IPS-18a (cell line): ENCODE data around the gene BCAS1.
"Not testable (repeated sequence)": the region's sequence is repeated elsewhere in the genome, so short reads cannot be mapped to it uniquely, and the experiment has no call there.

ENCODE experiments used
- H3K27ac ChIP-seq: one replicate; pipeline ENCODE4 v1.5.1; 2013; ENCODE audit warnings: low read length
- H3K27me3 ChIP-seq: one replicate; pipeline ENCODE4 v1.6.1; 2013; ENCODE audit warnings: mild to moderate bottlenecking, low read length; ENCODE audit not compliant: control insufficient read depth, insufficient read depth
- H3K36me3 ChIP-seq: one replicate; pipeline ENCODE4 v1.6.1; 2013; ENCODE audit warnings: low read depth, low read length; ENCODE audit not compliant: control insufficient read depth
- H3K4me1 ChIP-seq: one replicate; pipeline ENCODE4 v1.6.1; 2013; ENCODE audit warnings: low read depth, low read length; ENCODE audit not compliant: control insufficient read depth
- H3K4me3 ChIP-seq: one replicate; pipeline ENCODE4 v1.5.1; 2013; ENCODE audit warnings: low read length
- H3K9ac ChIP-seq: one replicate; pipeline ENCODE4 v1.6.1; 2013; ENCODE audit warnings: mild to moderate bottlenecking, low read length, moderate library complexity
- H3K9me3 ChIP-seq: one replicate; pipeline ENCODE4 v1.6.1; 2013; ENCODE audit warnings: low read depth, low read length; ENCODE audit not compliant: control insufficient read depth

Gene BCAS1

DNA sequence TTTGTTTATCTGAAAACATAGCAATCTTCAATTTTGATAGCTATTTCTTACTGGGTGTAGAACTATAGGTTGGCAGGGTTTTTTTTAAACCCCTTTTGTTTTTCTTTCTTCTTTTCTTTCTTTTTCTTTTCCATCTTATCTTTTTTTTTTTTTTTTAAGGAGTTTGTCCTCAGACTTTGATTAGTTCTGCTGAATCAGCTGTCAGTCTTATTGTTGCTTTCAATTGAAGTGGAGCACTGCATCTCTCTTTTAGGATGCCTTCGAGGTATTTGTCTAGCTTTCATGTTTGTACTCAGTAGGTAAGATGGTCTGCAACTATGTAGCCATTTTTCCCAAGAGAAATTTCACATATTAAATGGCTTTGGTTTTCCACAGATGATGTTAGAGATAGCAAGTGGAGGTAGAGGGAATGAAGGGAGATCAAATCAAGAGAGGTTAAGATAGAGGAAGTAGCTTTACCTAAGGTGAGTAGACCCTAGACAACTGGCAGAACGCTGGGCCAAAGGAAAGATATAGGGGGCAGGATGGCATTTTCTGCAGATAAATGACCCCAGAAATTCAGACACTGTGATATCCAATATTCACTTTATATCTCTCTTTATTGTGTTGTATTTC, 137.1 kb downstream of the BCAS1 start:
- peaks cover 17% of the 10 kb centered on the region for H3K4me1 ChIP-seq
- no peak overlapping the region for H3K27ac ChIP-seq
- no peak overlapping the region for H3K9ac ChIP-seq
- no peaks in the 10 kb centered on the region for H3K9me3 ChIP-seq
- no peaks in the 10 kb centered on the region for H3K27me3 ChIP-seq
- H3K4me3 ChIP-seq, result no peak overlapping the region
- no peaks in the 10 kb centered on the region for H3K36me3 ChIP-seq

GRCh38 chr20:53932655-53933192, 137.7 kb downstream of the BCAS1 start:
- H3K9me3 ChIP-seq, H3K36me3 ChIP-seq, H3K27ac ChIP-seq, H3K27me3 ChIP-seq, H3K9ac ChIP-seq, H3K4me3 ChIP-seq: not testable (repeated sequence)
- peaks cover 17% of the 10 kb centered on the region for H3K4me1 ChIP-seq

DNA sequence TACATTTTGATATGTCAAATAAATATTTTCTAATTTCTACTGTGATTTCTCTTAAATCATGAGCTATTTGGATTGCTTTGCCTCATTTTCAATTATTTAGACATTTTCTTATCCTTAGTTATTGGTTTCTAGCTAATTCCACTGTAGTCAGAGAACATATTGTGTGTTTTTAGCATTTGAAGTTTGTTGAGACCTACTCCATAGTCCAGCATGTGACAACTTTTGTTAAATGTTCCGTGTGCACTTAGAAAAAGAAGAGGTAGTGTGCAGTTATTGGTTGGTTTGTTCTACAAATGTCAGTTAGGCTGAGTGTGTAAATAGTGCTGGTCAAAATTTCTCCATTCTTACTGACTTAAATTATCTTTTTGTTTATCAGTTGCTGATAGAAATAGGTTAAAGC, 138.8 kb downstream of the BCAS1 start:
- no peak overlapping the region for H3K4me3 ChIP-seq
- H3K4me1 ChIP-seq, result peaks cover 17% of the 10 kb centered on the region
- no peak overlapping the region for H3K9ac ChIP-seq
- H3K36me3 ChIP-seq, result no peaks in the 10 kb centered on the region
- H3K9me3 ChIP-seq, result no peaks in the 10 kb centered on the region
- no peak overlapping the region for H3K27ac ChIP-seq
- no peaks in the 10 kb centered on the region for H3K27me3 ChIP-seq

DNA sequence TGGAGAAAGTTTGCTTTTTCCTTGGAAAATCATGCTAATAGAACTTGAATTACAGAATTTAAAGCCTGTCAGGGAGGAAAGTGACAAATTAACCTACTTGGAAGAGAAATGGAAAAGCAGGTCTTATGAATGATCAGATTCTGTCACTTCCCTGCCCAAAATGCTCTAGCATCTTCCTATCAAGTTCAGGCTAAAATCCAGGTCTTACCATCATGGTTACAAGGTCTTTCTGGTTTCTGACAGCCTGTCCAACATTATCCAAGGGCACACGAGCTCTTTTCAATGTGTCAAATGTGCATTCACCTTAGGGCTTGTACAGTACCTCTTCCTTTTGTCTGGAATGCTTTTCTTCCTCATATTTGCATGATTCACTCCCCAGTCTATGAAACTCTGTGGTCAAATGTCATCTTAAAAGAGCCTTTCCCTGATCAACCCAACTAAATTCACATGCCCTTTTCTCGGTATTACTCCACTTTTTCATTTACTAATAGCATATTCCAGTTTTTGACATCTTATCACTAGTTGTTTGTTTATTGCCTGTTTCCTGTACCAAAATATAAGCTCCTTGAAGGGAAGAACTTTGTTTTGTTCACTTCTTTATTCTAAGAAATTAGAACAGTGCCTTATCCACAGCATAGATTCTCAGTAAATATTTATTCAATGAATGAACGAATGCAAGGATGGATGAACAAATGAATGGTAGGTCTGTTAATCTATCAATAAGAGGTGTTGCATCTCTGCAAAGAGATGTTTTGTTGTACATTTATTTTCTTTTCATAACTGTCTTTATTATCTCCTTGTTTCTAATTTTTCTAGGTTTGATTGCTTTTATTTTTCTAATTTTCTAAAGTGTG, 139.5 kb downstream of the BCAS1 start:
- H3K36me3 ChIP-seq, result no peaks in the 10 kb centered on the region
- H3K9me3 ChIP-seq, result no peaks in the 10 kb centered on the region
- no peaks in the 10 kb centered on the region for H3K27me3 ChIP-seq
- no peak overlapping the region for H3K9ac ChIP-seq
- H3K27ac ChIP-seq, result no peak overlapping the region
- H3K4me1 ChIP-seq, result peaks cover 17% of the 10 kb centered on the region
- no peak overlapping the region for H3K4me3 ChIP-seq

- no peak overlapping the region for H3K27ac ChIP-seq
- no peak overlapping the region for H3K9ac ChIP-seq
- H3K27me3 ChIP-seq, result no peaks in the 10 kb centered on the region
- no peaks in the 10 kb centered on the region for H3K36me3 ChIP-seq
- H3K4me3 ChIP-seq, result no peak overlapping the region
- H3K4me1 ChIP-seq, result peaks cover 10% of the 10 kb centered on the region
- no peaks in the 10 kb centered on the region for H3K9me3 ChIP-seq
These were observed 140.3 kb downstream of the BCAS1 start for GRCh38 chr20:53929974-53930650.

DNA sequence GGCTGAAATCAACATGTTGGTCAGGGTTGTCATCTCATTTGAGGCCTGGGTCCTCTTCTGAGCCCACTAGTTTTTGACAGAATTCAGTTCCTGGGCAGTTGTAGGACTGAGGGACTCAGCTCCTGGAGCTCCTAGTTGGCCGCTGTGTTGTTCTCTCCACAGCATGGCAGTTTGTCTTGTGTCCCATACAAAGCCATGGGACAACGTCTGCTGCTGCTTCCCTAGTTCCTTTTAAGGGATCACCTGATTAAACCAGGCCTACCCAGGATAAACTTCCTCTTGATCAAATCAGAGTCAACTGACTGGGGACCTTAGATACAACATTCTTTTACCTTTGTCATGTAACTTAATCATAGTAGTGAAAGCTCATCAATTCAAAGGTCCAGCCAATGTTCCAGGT, 141.0 kb downstream of the BCAS1 start:
- peaks cover 3% of the 10 kb centered on the region for H3K4me1 ChIP-seq
- no peaks in the 10 kb centered on the region for H3K27me3 ChIP-seq
- no peak overlapping the region for H3K4me3 ChIP-seq
- no peak overlapping the region for H3K27ac ChIP-seq
- no peak overlapping the region for H3K9ac ChIP-seq
- H3K9me3 ChIP-seq, result no peaks in the 10 kb centered on the region
- H3K36me3 ChIP-seq, result no peaks in the 10 kb centered on the region

GRCh38 chr20:53927990-53928389, 142.4 kb downstream of the BCAS1 start:
- Histone ChIP-seq H3K27me3 (no peaks in the 10 kb centered on the region), H3K36me3 (no peaks in the 10 kb centered on the region), H3K27ac (no peak overlapping the region), H3K4me1 (no peaks in the 10 kb centered on the region), H3K9me3 (no peaks in the 10 kb centered on the region), H3K9ac (no peak overlapping the region), H3K4me3 (no peak overlapping the region)

GRCh38 chr20:53926428-53927028, 143.9 kb downstream of the BCAS1 start:
- H3K9ac ChIP-seq, result no peak overlapping the region
- H3K27ac ChIP-seq, result no peak overlapping the region
- no peak overlapping the region for H3K4me3 ChIP-seq
- no peaks in the 10 kb centered on the region for H3K27me3 ChIP-seq
- peaks cover 2% of the 10 kb centered on the region for H3K4me1 ChIP-seq
- H3K36me3 ChIP-seq, result no peaks in the 10 kb centered on the region
- H3K9me3 ChIP-seq, result no peaks in the 10 kb centered on the region

DNA sequence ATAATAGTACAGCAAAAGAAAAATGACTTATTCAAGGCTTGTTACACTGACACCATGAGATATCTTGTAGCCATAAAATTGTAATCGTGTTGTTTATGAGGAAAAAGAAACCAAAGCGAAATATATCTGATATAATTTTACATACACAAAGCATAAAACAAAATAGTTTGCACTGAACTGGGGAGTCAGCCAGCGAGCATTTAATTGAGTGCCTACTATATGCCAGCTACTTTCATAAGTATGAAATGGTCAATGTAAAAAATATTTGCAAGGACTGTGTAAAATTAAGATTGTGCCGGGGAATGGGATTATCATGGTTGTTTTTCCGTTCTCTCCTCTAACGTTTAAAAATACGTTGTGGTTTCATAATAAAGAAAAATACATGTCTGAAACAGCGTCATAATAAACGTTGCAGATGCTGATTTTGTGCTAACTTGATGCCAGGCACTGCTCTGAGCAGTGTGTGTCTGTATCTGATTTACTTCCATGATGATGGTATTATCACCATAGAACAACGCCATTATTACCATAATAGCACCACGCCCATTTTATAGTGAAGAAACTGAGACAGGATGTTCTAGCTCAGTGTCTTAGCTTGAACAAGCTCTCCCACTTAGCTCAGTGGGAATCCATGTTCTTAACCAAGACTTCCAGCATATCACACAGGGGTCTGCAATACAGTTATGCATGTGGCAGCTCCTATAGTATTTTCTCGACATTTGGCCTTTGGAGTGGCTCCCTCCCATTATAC, 144.6 kb downstream of the BCAS1 start:
- H3K4me1 ChIP-seq, result peaks cover 9% of the 10 kb centered on the region
- H3K27ac ChIP-seq, result no peak overlapping the region

GRCh38 chr20:53923566-53924369, 146.6 kb downstream of the BCAS1 start:
- H3K9me3 ChIP-seq, result no peaks in the 10 kb centered on the region
- no peaks in the 10 kb centered on the region for H3K36me3 ChIP-seq
- no peak overlapping the region for H3K27ac ChIP-seq
- peaks cover 14% of the 10 kb centered on the region for H3K4me1 ChIP-seq
- no peaks in the 10 kb centered on the region for H3K27me3 ChIP-seq
- H3K9ac ChIP-seq, result no peak overlapping the region
- no peak overlapping the region for H3K4me3 ChIP-seq

More for the DNA sequence above, 144.6 kb downstream of the BCAS1 start:
- Histone ChIP-seq H3K27me3 (no peaks in the 10 kb centered on the region), H3K4me3 (no peak overlapping the region), H3K36me3 (no peaks in the 10 kb centered on the region), H3K9me3 (no peaks in the 10 kb centered on the region), H3K9ac (no peak overlapping the region)
